ENCODE measurements around the gene CLBA1.

DNA sequence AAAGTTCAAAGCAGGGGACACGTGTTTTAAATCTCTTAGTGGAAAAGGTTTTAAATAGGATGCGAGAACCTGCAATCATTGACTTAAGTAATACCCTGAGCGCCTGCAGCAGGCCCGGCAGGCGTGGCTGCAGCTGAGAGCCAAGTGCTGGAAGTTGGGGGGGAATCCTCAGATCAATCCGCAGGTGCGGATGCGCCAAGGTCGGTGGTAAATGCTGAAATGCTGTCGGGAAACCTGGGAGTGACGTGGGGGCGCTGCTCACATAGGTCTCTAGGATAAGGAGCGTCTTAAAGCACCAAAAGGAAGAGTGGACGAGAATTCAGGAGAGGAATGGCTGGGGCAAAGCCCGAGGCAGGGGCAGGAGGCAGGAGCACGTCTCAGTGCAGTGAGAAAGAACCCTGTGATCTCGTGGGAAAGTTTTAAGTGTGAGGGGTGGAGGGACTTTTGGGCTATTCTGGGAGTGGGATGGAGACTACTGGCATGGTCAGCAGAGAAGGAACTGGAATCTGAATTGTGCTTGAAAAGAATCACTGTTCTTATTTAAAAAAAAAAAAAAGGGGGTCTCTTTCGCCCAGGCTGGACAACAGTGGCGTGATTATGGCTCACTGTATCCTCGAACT, 36.2 kb downstream of the CLBA1 start:
- TF ChIP-seq, protein P1, sequence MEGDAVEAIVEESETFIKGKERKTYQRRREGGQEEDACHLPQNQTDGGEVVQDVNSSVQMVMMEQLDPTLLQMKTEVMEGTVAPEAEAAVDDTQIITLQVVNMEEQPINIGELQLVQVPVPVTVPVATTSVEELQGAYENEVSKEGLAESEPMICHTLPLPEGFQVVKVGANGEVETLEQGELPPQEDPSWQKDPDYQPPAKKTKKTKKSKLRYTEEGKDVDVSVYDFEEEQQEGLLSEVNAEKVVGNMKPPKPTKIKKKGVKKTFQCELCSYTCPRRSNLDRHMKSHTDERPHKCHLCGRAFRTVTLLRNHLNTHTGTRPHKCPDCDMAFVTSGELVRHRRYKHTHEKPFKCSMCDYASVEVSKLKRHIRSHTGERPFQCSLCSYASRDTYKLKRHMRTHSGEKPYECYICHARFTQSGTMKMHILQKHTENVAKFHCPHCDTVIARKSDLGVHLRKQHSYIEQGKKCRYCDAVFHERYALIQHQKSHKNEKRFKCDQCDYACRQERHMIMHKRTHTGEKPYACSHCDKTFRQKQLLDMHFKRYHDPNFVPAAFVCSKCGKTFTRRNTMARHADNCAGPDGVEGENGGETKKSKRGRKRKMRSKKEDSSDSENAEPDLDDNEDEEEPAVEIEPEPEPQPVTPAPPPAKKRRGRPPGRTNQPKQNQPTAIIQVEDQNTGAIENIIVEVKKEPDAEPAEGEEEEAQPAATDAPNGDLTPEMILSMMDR (IDR thresholded peaks at IDR 0.05; ENCODE audit: insufficient read depth, low read length) = no peak
- no peak for TF ChIP-seq REST (IDR thresholded peaks at IDR 0.05; ENCODE audit: insufficient replicate concordance, low read depth)
- peak; percentile 46; the same call in 1 of the 2 replicates for TF ChIP-seq POLR2AphosphoS5 (IDR thresholded peaks at IDR 0.05; ENCODE audit: low read depth)

Measured in HL-60 (cell line).